ENCODE data around the gene MEA1. TPM values are rescaled to one million over a fixed set of nuclear protein-coding genes. Genes with fewer than 3 reads are reported as not detected.
A peak's percentile ranks its signal among the peaks of the same experiment; 100 is the strongest.

The MEA1 gene
- total and polyA plus RNA-seq, 4 experiments from 2014 or later: 36.2 to 110 (median 60.5) TPM

DNA sequence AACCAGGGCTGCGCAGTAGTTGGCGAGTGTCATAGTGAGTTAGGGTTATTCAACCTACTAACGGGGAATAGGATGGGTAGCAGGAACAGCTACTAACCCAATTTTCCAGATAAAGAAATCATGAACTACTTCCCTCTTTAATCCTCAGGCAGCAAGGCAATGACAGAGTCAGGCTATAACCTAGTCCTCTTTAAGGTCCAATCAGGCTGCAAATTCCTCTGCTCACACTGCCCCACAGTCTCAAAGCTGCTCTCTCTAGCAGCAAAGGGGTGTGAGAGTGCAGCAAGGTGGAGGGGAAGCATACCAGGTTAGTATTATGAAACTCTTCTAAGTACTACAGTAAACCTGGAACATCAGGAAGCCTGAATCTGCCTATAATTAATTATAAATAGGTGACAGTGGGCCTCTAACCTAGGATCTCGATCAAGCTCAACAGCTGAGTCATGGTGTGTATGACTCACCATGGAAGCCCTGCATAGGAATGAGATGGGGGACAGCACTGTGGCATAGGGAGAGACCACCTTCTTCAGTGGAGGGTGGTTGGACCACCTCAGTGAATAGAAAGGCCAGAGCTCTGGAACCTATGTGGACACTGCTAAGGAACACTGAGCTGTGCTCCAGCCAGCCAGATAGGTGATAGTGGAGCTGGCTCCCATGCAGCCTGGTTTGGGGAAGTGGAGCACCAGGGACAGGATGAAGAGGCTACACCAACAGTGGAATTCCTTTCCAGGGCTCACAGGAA is 42.7 kb downstream of the MEA1 start:
- H3K4me3 Mint-ChIP-seq: no peak overlapping the region
- H3K4me1 Mint-ChIP-seq: peaks cover 3 to 18% (median 9%) of the 10 kb centered on the region in 4 donors
- ChIA-PET CTCF (ENCODE audit: partially characterized antibody) (no interaction called here), POLR2A (ENCODE audit: partially characterized antibody) (interaction anchor here (0.5 to 2.5 kb wide), 6 partner anchors 8 to 145 kb away, joined by 3 to 12 read pairs (median 5); partner anchors contain the start of genes GNMT, KLHDC3, MEA1 and PEX6)
- H3K4me3 ChIP-seq (ENCODE audit: low read length in 2 of 2): no peak overlapping the region
- no peak overlapping the region for H3K27ac ChIP-seq (ENCODE audit: low read depth, low read length)
- H3K36me3 Mint-ChIP-seq: peaks cover 9 to 24% of the 10 kb centered on the region in 2 donors
- no peak for DNase-seq
- no peaks in the 10 kb centered on the region for H3K9me3 Mint-ChIP-seq
- no peaks in the 10 kb centered on the region for H3K27me3 ChIP-seq (ENCODE audit: insufficient read depth, low read length)
- intact Hi-C loops (cut with micrococcal nuclease): no loop called here
- no peaks in the 10 kb centered on the region for H3K27me3 Mint-ChIP-seq
- peak overlapping the region in 1 of 7 donors; percentile 16 for H3K27ac Mint-ChIP-seq
- no peaks in the 10 kb centered on the region for H3K9me3 ChIP-seq (ENCODE audit: control insufficient read depth in 1 of 2, low read length in 2 of 2)
- peaks cover 11% of the 10 kb centered on the region for H3K36me3 ChIP-seq (ENCODE audit: insufficient read depth, low read length)
- H3K4me1 ChIP-seq (ENCODE audit: insufficient read depth, low read length): peaks cover 13% of the 10 kb centered on the region

DNA sequence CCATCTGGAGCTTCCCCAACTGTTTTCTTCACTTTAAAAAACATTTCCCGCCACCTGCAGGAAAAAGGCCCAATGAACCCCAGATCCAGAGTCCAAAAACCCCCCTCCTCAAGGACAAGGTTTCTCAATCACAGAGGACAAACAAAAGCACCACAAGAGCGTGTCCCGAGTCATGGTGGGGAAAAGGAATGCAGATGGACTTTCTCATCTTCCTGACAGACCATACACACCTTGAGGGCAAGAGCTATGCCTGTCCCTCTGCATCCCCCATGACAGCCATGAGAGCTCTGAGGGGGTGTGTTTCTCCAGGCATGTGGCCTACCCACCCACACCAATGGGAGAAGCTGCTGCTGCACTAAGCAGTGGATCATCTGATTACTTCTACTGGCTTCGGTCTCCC is 43.8 kb downstream of the MEA1 start:
- Mint-ChIP-seq H3K36me3 (peaks cover 13 to 35% of the 10 kb centered on the region in 2 donors), H3K4me1 (peaks cover 2 to 11% (median 5%) of the 10 kb centered on the region in 4 donors), H3K4me3 (no peak overlapping the region), H3K9me3 (no peaks in the 10 kb centered on the region), H3K27me3 (no peaks in the 10 kb centered on the region), H3K27ac (peak overlapping the region in 2 of 7 donors; percentile 24 to 29)
- CTCF ChIA-PET (ENCODE audit: partially characterized antibody): no interaction called here
- Histone ChIP-seq H3K9me3 (ENCODE audit: control insufficient read depth in 1 of 2, low read length in 2 of 2) (no peaks in the 10 kb centered on the region), H3K36me3 (ENCODE audit: insufficient read depth, low read length) (peaks cover 11% of the 10 kb centered on the region), H3K4me1 (ENCODE audit: insufficient read depth, low read length) (peaks cover 2% of the 10 kb centered on the region), H3K27ac (ENCODE audit: low read depth, low read length) (no peak overlapping the region), H3K27me3 (ENCODE audit: insufficient read depth, low read length) (no peaks in the 10 kb centered on the region), H3K4me3 (ENCODE audit: low read length in 2 of 2) (no peak overlapping the region)
- DNase-seq: no peak
- intact Hi-C loops (cut with micrococcal nuclease): no loop called here
- POLR2A ChIA-PET (ENCODE audit: partially characterized antibody): interaction anchor here (1.7 to 2.5 kb wide), 2 partner anchors 9 to 14 kb away, joined by 7 to 12 read pairs; partner anchors contain the start of genes PEX6 and PPP2R5D

DNA sequence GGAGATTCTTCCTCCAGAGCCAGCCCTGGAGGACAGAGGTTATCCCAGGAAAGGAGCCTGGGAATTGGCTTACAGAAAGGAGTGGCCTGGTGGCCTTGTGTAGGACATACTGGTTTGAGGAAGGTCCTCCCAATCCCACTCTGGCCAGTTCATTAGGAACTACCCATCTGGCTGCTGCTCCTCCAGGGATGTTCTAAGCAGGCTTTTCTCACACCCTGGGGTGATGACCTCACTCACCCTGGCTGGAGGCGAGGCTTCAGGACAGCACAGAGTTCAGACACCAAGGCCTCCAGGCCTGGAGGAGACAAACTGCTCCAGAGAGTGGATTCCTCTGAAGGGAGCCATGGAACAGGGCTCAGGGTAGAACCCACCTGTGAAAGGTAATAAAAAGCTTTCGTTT is 44.3 kb downstream of the MEA1 start:
- Histone ChIP-seq H3K4me3 (ENCODE audit: low read length in 2 of 2) (no peak overlapping the region), H3K27me3 (ENCODE audit: insufficient read depth, low read length) (no peaks in the 10 kb centered on the region), H3K9me3 (ENCODE audit: control insufficient read depth in 1 of 2, low read length in 2 of 2) (no peaks in the 10 kb centered on the region), H3K4me1 (ENCODE audit: insufficient read depth, low read length) (no peaks in the 10 kb centered on the region), H3K36me3 (ENCODE audit: insufficient read depth, low read length) (peaks cover 14% of the 10 kb centered on the region), H3K27ac (ENCODE audit: low read depth, low read length) (no peak overlapping the region)
- Mint-ChIP-seq H3K9me3 (no peaks in the 10 kb centered on the region), H3K4me3 (no peak overlapping the region), H3K36me3 (peaks cover 16 to 40% of the 10 kb centered on the region in 2 donors), H3K4me1 (peaks cover 1 to 9% (median 5%) of the 10 kb centered on the region in 4 donors), H3K27me3 (no peaks in the 10 kb centered on the region), H3K27ac (no peak overlapping the region)
- ChIA-PET POLR2A (ENCODE audit: partially characterized antibody) (interaction anchor here (2.5 kb wide), 1 partner anchor 10 kb away, joined by 12 read pairs; the partner anchor contains the start of gene PEX6), CTCF (ENCODE audit: partially characterized antibody) (no interaction called here)
- DNase-seq: no peak
- intact Hi-C loops (cut with micrococcal nuclease): no loop called here

DNA sequence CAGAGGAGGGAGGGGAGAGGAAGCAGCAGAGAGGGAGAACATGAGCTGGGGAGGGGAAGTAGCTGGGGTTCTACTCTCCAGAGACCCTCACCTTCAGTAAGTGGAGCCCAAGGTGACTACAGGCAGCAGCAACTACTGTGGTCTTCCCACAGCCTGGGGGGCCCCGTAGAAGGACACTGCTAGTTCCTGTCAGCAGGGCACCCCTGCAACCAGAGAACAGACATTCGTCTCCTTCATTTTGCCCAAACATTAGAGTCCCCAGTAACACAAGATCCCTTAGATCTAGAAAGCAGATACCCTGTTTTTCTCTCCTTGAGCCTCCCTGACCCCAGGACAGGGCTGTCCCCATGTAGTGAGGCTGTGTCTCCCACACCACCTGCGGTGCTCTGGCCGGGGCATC is 45.0 kb downstream of the MEA1 start:
- H3K27me3 ChIP-seq (ENCODE audit: insufficient read depth, low read length): no peaks in the 10 kb centered on the region
- Mint-ChIP-seq H3K4me3 (no peak overlapping the region), H3K36me3 (peaks cover 18 to 40% of the 10 kb centered on the region in 2 donors), H3K27me3 (no peaks in the 10 kb centered on the region), H3K27ac (no peak overlapping the region), H3K9me3 (no peaks in the 10 kb centered on the region), H3K4me1 (peaks cover 0 to 6% (median 3%) of the 10 kb centered on the region in 4 donors)
- H3K36me3 ChIP-seq (ENCODE audit: insufficient read depth, low read length): peaks cover 18% of the 10 kb centered on the region
- H3K27ac ChIP-seq (ENCODE audit: low read depth, low read length): no peak overlapping the region
- no peak overlapping the region for H3K4me3 ChIP-seq (ENCODE audit: low read length in 2 of 2)
- ChIA-PET POLR2A (ENCODE audit: partially characterized antibody) (interaction anchor here (1.0 to 2.5 kb wide), 2 partner anchors 11 to 15 kb away, joined by 3 to 6 read pairs; partner anchors contain the start of genes PEX6 and PPP2R5D), CTCF (ENCODE audit: partially characterized antibody) (no interaction called here)
- H3K4me1 ChIP-seq (ENCODE audit: insufficient read depth, low read length): no peaks in the 10 kb centered on the region
- H3K9me3 ChIP-seq (ENCODE audit: control insufficient read depth in 1 of 2, low read length in 2 of 2): no peaks in the 10 kb centered on the region
- intact Hi-C loops (cut with micrococcal nuclease): no loop called here
- no peak for DNase-seq

DNA sequence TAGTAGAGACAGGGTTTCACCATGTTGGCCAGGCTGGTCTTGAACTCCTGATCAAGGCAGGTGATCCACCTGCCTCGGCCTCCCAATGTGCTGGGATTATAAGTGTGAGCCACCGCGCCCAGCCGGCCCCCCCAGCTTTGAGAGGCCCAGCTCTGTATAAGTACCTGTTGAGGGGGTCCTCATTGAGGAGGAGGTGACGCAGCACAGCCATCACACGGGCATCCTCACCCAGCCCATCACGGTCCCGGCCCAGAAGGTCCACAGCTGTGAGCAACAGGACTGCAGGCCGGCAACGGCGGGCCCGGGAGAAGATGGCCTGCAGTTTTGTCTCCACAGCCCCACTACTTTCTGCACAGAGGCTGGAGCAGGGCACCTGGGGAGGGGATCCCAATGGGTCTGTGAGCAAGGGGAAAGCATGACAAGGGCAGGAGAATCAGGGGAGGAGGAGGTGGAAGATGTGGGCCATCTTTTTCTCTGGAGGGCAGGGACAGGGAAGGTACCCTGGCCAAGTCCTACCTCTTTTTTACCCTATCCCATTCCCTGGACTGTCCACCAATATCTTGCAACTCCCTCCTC is 45.5 kb downstream of the MEA1 start:
- H3K4me3 Mint-ChIP-seq: no peak overlapping the region
- H3K4me1 Mint-ChIP-seq: peaks cover 0 to 6% (median 2%) of the 10 kb centered on the region in 4 donors
- intact Hi-C loops (cut with micrococcal nuclease): no loop called here
- ChIA-PET CTCF (ENCODE audit: partially characterized antibody) (no interaction called here), POLR2A (ENCODE audit: partially characterized antibody) (interaction anchor here (0.6 to 2.5 kb wide), 3 partner anchors 11 to 71 kb away, joined by 3 to 6 read pairs (median 3); partner anchors contain the start of genes PEX6 and PPP2R5D)
- no peak overlapping the region for H3K4me3 ChIP-seq (ENCODE audit: low read length in 2 of 2)
- peaks cover 22 to 38% of the 10 kb centered on the region in 2 donors for H3K36me3 Mint-ChIP-seq
- H3K27ac ChIP-seq (ENCODE audit: low read depth, low read length): no peak overlapping the region
- no peak overlapping the region for H3K27ac Mint-ChIP-seq
- no peaks in the 10 kb centered on the region for H3K9me3 Mint-ChIP-seq
- H3K4me1 ChIP-seq (ENCODE audit: insufficient read depth, low read length): no peaks in the 10 kb centered on the region
- H3K27me3 ChIP-seq (ENCODE audit: insufficient read depth, low read length): no peaks in the 10 kb centered on the region
- no peaks in the 10 kb centered on the region for H3K27me3 Mint-ChIP-seq
- H3K9me3 ChIP-seq (ENCODE audit: control insufficient read depth in 1 of 2, low read length in 2 of 2): no peaks in the 10 kb centered on the region
- H3K36me3 ChIP-seq (ENCODE audit: insufficient read depth, low read length): peaks cover 18% of the 10 kb centered on the region
- no peak for DNase-seq

DNA sequence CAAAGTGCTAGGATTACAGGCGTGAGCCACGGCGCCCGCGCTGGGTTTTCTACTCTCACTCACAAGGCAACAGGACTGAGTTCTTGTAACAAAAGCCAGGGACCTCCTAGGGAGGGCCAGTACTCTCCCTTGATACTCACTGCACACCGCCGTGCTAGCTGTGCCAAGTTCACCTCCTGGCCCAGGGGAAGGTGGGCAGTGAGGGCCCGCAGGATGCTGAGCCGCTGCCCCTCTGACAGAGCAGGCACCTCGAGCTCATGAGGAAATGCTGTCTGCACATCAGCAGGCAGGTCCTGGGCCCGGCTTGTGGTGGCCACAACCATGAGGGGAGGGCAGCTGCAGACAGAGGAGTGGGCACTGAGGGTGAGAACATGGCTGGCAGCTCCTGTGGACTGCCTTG is 46.5 kb downstream of the MEA1 start:
- Mint-ChIP-seq H3K27me3 (no peaks in the 10 kb centered on the region), H3K4me1 (peaks cover 0 to 6% (median 2%) of the 10 kb centered on the region in 4 donors), H3K4me3 (no peak overlapping the region), H3K9me3 (no peaks in the 10 kb centered on the region), H3K27ac (no peak overlapping the region), H3K36me3 (peaks cover 28 to 41% of the 10 kb centered on the region in 2 donors)
- intact Hi-C loops (cut with micrococcal nuclease): no loop called here
- Histone ChIP-seq H3K9me3 (ENCODE audit: control insufficient read depth in 1 of 2, low read length in 2 of 2) (no peaks in the 10 kb centered on the region), H3K27ac (ENCODE audit: low read depth, low read length) (no peak overlapping the region), H3K4me3 (ENCODE audit: low read length in 2 of 2) (no peak overlapping the region), H3K36me3 (ENCODE audit: insufficient read depth, low read length) (peaks cover 18% of the 10 kb centered on the region), H3K27me3 (ENCODE audit: insufficient read depth, low read length) (no peaks in the 10 kb centered on the region), H3K4me1 (ENCODE audit: insufficient read depth, low read length) (no peaks in the 10 kb centered on the region)
- DNase-seq: no peak
- POLR2A ChIA-PET (ENCODE audit: partially characterized antibody): interaction anchor here (0.6 to 2.5 kb wide), 2 partner anchors 12 to 70 kb away, joined by 3 to 6 read pairs; partner anchors contain the start of gene PEX6
- CTCF ChIA-PET (ENCODE audit: partially characterized antibody): no interaction called here

DNA sequence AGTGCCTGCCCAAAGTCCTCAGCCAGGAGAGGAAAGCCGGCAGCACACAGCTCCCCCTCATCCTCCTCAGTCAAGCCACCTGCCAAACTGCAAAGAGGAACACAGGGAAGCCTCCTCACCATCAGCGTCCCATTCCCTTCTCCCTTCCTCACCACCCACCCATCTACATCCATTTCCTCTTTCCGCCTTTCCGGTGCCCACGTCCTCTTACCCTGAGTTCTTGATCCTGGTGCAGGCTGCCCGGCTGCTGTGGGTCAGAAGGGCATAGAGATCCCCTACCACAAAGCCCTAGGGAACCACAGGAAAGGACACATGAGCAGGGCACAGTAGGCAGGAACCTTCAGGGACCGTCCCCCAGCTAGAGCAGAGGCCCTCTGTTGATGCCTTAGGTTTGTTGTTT is 47.2 kb downstream of the MEA1 start:
- H3K4me1 Mint-ChIP-seq: peaks cover 0 to 8% (median 3%) of the 10 kb centered on the region in 4 donors
- Histone ChIP-seq H3K27me3 (ENCODE audit: insufficient read depth, low read length) (no peaks in the 10 kb centered on the region), H3K27ac (ENCODE audit: low read depth, low read length) (no peak overlapping the region), H3K36me3 (ENCODE audit: insufficient read depth, low read length) (peaks cover 18% of the 10 kb centered on the region), H3K9me3 (ENCODE audit: control insufficient read depth in 1 of 2, low read length in 2 of 2) (no peaks in the 10 kb centered on the region), H3K4me3 (ENCODE audit: low read length in 2 of 2) (no peak overlapping the region), H3K4me1 (ENCODE audit: insufficient read depth, low read length) (no peaks in the 10 kb centered on the region)
- H3K27me3 Mint-ChIP-seq: no peaks in the 10 kb centered on the region
- CTCF ChIA-PET (ENCODE audit: partially characterized antibody): no interaction called here
- H3K4me3 Mint-ChIP-seq: no peak overlapping the region
- no peak for DNase-seq
- POLR2A ChIA-PET (ENCODE audit: partially characterized antibody): interaction anchor here (2.5 kb wide), 1 partner anchor 13 kb away, joined by 6 read pairs; the partner anchor contains the start of gene PEX6
- intact Hi-C loops (cut with micrococcal nuclease): no loop called here
- H3K27ac Mint-ChIP-seq: peak overlapping the region in 2 of 7 donors; percentile 29 to 42
- H3K36me3 Mint-ChIP-seq: peaks cover 32 to 36% of the 10 kb centered on the region in 2 donors
- H3K9me3 Mint-ChIP-seq: no peaks in the 10 kb centered on the region

All from CD4-positive, alpha-beta memory T cell (primary cell).